K562 (cell line): ENCODE measurements around the gene PLCB1. TPM values are rescaled to one million over a fixed set of nuclear protein-coding genes. Genes with fewer than 3 reads are reported as not detected.

Experiments used
- ATAC-seq: fragments of 200-7000 bp; cut with Tn5 transposase; 3 replicates; pipeline ENCODE4 v1.9.1; 2020; ENCODE audit warnings: moderate library complexity
- BruUV-seq: library from RNA; stranded (reverse); fragments of 400-500 nt; replicated peaks from 2 replicates; lab custom pipeline; 2021; lab: Mats Ljungman, UMichigan
- CTCF ChIA-PET: fragments of 300-600 bp; formaldehyde crosslinking; extraction: SDS; loops from one replicate; lab custom pipeline; 2021; ENCODE audit warnings: low intra/inter-chr PET ratio; lab: Yijun Ruan, JAX
- POLR2A ChIA-PET: fragments of 300-600, 350-650 bp; sonication (Branson Sonifier 250); formaldehyde crosslinking; extraction: SDS; loops from one replicate; lab custom pipeline; 2021; ENCODE audit warnings: antibody characterized with exemption, inconsistent platforms; lab: Yijun Ruan, JAX
- DNase-seq, 4 experiments: peaks; one replicate each; pipeline versions ENCODE4 v3.0.0 to v3.0.0-alpha.2; 2011 to 2018; ENCODE audit warnings: low spot score in 3 of 4, mixed read lengths in 3 of 4; ENCODE audit errors: extremely low read depth in 1 of 4
- FAIRE-seq: peaks from 2 replicates; lab custom pipeline; 2011; peaks lifted over from hg19 to GRCh38; lab: Jason Lieb, UNC
- H2AFZ ChIP-seq: 2 replicates; pipeline ENCODE4 v1.6.0; 2011; ENCODE audit warnings: low read depth, low read length, control low read depth, inconsistent platforms
- H3K27ac ChIP-seq: fragments of 200-600 bp; 3 replicates; pipeline ENCODE4 v1.8.0; 2011; ENCODE audit warnings: low read depth, mild to moderate bottlenecking, control low read depth, inconsistent platforms, low read length, moderate library complexity, mixed read lengths; ENCODE audit errors: extremely low read depth
- H3K27me3 ChIP-seq, 2 experiments: fragments of 300-600 bp in 1 of 2; 2 replicates in 1 of 2; 3 replicates in 1 of 2; pipeline versions ENCODE4 v1.6.0 to v1.8.0; 2011; ENCODE audit warnings: inconsistent platforms in 2 of 2, low read length in 2 of 2, mild to moderate bottlenecking in 1 of 2, mixed read lengths in 1 of 2, moderate library complexity in 1 of 2; ENCODE audit not compliant: control insufficient read depth in 2 of 2, insufficient read depth in 2 of 2
- H3K36me3 ChIP-seq: fragments of 300-600 bp; 3 replicates; pipeline ENCODE4 v1.8.0; 2011; ENCODE audit warnings: mild to moderate bottlenecking, low read length, inconsistent platforms; ENCODE audit not compliant: control insufficient read depth, insufficient read depth
- H3K4me1 ChIP-seq, 2 experiments: fragments of 200-600 bp in 1 of 2; replicated peaks in 1 of 2; 2 replicates in 1 of 2; 3 replicates in 1 of 2; pipeline versions ENCODE4 v1.5.1 to v1.8.0; 2011; ENCODE audit warnings: inconsistent platforms in 2 of 2, low read length in 2 of 2, mild to moderate bottlenecking in 1 of 2, mixed read lengths in 1 of 2, moderate library complexity in 1 of 2; ENCODE audit not compliant: control insufficient read depth in 2 of 2, insufficient read depth in 2 of 2
- H3K4me2 ChIP-seq: 2 replicates; pipeline ENCODE4 v1.6.1; 2011; ENCODE audit warnings: low read length, control low read depth, inconsistent platforms, mixed read lengths; ENCODE audit not compliant: insufficient read depth
- H3K4me3 ChIP-seq: fragments of 200-600 bp; sonication (generic), shearing (Covaris generic); 2 replicates; pipeline ENCODE4 v1.5.1; 2016; ENCODE audit warnings: control low read depth, inconsistent platforms
- H3K79me2 ChIP-seq: fragments of 200-600 bp; 3 replicates; pipeline ENCODE4 v1.8.0; 2011; ENCODE audit warnings: low read length, inconsistent platforms; ENCODE audit not compliant: control insufficient read depth, insufficient read depth
- H3K9ac ChIP-seq, 2 experiments: 2 replicates each; pipeline versions ENCODE4 v1.6.0 to v1.6.1; 2011; ENCODE audit warnings: low read depth in 2 of 2, low read length in 2 of 2, control low read depth in 1 of 2, inconsistent platforms in 1 of 2, mild to moderate bottlenecking in 1 of 2, mixed read lengths in 1 of 2; ENCODE audit not compliant: insufficient read depth in 1 of 2
- H3K9me1 ChIP-seq: one replicate; pipeline ENCODE4 v1.6.0; 2011; ENCODE audit warnings: inconsistent platforms, mild to moderate bottlenecking, low read length, moderate library complexity; ENCODE audit not compliant: control insufficient read depth, insufficient read depth
- H3K9me3 ChIP-seq: replicated peaks from 2 replicates; pipeline ENCODE4 v1.5.1; 2011; ENCODE audit warnings: low read depth, low read length, inconsistent platforms; ENCODE audit not compliant: control insufficient read depth, insufficient read depth
- H4K20me1 ChIP-seq: replicated peaks from 2 replicates; pipeline ENCODE4 v1.6.1; 2011; ENCODE audit warnings: low read length, inconsistent platforms, mixed read lengths; ENCODE audit not compliant: control insufficient read depth, insufficient read depth
- GTF3C2 ChIP-seq: IDR thresholded peaks from 3 replicates; pipeline ENCODE4 v1.6.1; 2011; ENCODE audit warnings: borderline replicate concordance, mild to moderate bottlenecking, moderate library complexity; ENCODE audit not compliant: insufficient read length; ENCODE audit errors: extremely low read depth
- NFE2L1 ChIP-seq: fragments of 450-650 bp; IDR thresholded peaks from 2 replicates; pipeline ENCODE4 v1.6.1; 2016; ENCODE audit warnings: missing genetic modification characterization, low read depth, mild to moderate bottlenecking, missing compliant biosample characterization, moderate library complexity, borderline replicate concordance
- WGBS: fragments of 100-300 bp; shearing (Covaris generic); methylation state at CpG from one replicate; pipeline ENCODE4 v1.1.6; 2016; ENCODE audit warnings: low coverage, mixed read lengths; ENCODE audit not compliant: insufficient coverage; ENCODE audit errors: missing lambda C conversion rate; 5-methylcytosine and 5-hydroxymethylcytosine counted together
- in situ Hi-C: fragments of 300-500 bp; cut with MboI; formaldehyde crosslinking; loops from 4 replicates; pipeline ENCODE4 v1.15.0; 2018; ENCODE audit warnings: inconsistent platforms, mixed read lengths
- intact Hi-C: fragments of 100-400 bp; cut with micrococcal nuclease; formaldehyde crosslinking; loops from 2 replicates; pipeline ENCODE4 v1.14.2; 2022
- polyA plus RNA-seq, 8 experiments: library from polyadenylated mRNA; depleted of rRNA in 4 of 8; stranded (reverse) in 5 of 8; unstranded in 3 of 8; fragments of >200 nt; fragmentation: Nextera tagmentation in 2 of 8; fragmentation: Illumina TruSeq in 1 of 8; extraction: Ambion mirVana in 2 of 8; extraction: Trizol in 1 of 8; gene quantifications; 2 replicates each; pipeline versions ENCODE4 v1.2.1 to v1.2.3, GENCODE V29; 2011 to 2014; ENCODE audit warnings: inconsistent platforms in 1 of 8, missing spikeins in 1 of 8
- total RNA-seq, 7 experiments: library from RNA; depleted of rRNA in 6 of 7; stranded (reverse); fragments of >200 nt in 6 of 7; fragmentation: Illumina TruSeq in 2 of 7; extraction: Trizol in 2 of 7; gene quantifications; 2 replicates each; pipeline versions ENCODE4 v1.2.1 to v1.2.3, GENCODE V29; 2011 to 2021; ENCODE audit warnings: low replicate concordance in 1 of 7

Gene PLCB1
- total and polyA plus RNA-seq, 9 of the 15 experiments (the other 6 are each of a cell fraction or from before 2014, with no cell fraction given) = 0.34 to 3.1 (median 1.3) TPM

DNA sequence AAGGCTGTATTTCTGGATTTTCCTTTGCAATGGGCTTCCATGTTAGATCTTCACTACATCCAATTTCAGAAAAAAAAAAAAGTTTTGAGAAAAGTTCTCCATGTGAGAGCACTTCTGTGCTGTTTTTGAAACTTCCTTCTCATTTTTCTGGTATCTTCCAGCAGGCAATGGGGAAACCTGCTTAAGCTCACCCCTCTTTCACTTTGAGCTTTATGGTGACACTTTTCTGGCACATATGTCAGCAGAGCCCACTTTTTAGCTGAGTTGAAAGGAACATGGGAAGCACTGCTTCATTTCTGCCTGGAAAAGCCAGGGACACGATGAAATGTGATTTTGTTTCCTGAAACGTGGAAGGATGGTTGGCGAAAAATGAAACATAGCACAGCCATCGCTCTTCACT is 293.7 kb downstream of the PLCB1 start:
- H3K9ac ChIP-seq = no peak overlapping the region
- H3K27ac ChIP-seq = no peak overlapping the region
- no peaks in the 10 kb centered on the region for H3K79me2 ChIP-seq
- in situ Hi-C loops = no loop called here
- H2AFZ ChIP-seq = no peak overlapping the region
- no TSS peak for BruUV-seq
- WGBS = 3% methylated on average over 4 of the region's 4 CpGs
- H3K36me3 ChIP-seq = no peaks in the 10 kb centered on the region
- H4K20me1 ChIP-seq = no peaks in the 10 kb centered on the region
- FAIRE-seq (no peak), DNase-seq (no peak), ATAC-seq (no peak)
- H3K27me3 ChIP-seq = no peaks in the 10 kb centered on the region
- H3K4me2 ChIP-seq = no peak overlapping the region
- no peaks in the 10 kb centered on the region for H3K9me1 ChIP-seq
- no peaks in the 10 kb centered on the region for H3K4me1 ChIP-seq
- ChIA-PET CTCF (no interaction called here), POLR2A (no interaction called here)
- no peaks in the 10 kb centered on the region for H3K9me3 ChIP-seq
- H3K4me3 ChIP-seq = no peak overlapping the region
- TF ChIP-seq NFE2L1 (tag) (no peak), GTF3C2 (no peak)
- intact Hi-C loops = no loop called here
